PC-3 (cell line): ENCODE data around the gene NCOA1.

Source experiments
- CTCF ChIP-seq: fragments of 300-600 bp; sonication (generic); conservative IDR thresholded peaks from 2 replicates; pipeline ENCODE4 v1.5.1; 2017; ENCODE audit warnings: antibody characterized with exemption, low read depth, mild to moderate bottlenecking, low read length
- EZH2 ChIP-seq: fragments of 300-600 bp; sonication (generic); IDR thresholded peaks from one replicate; pipeline ENCODE4 v1.6.1; 2017; ENCODE audit warnings: antibody characterized with exemption, mild to moderate bottlenecking, low read length; ENCODE audit not compliant: unreplicated experiment
- EZH2phosphoT487 ChIP-seq: fragments of 300-600 bp; sonication (generic); IDR thresholded peaks from 2 replicates; pipeline ENCODE4 v1.6.1; 2018; ENCODE audit warnings: mild to moderate bottlenecking, antibody characterized with exemption, low read length, borderline replicate concordance

- TF ChIP-seq EZH2, result no peak
- no peak for TF ChIP-seq CTCF
- TF ChIP-seq EZH2phosphoT487, result no peak
These were observed 248.4 kb downstream of the NCOA1 start for GRCh38 chr2:24739354-24740025.
